ENCODE data around the gene TNIP1. TPM values are rescaled to one million over a fixed set of nuclear protein-coding genes. Genes with fewer than 3 reads are reported as not detected.

Gene TNIP1
- total RNA-seq, 1 donor from 2014 or later: 285 TPM

- intact Hi-C loops (cut with micrococcal nuclease): no loop called here
These were observed 55.6 kb downstream of the TNIP1 start for GRCh38 chr5:151025250-151025606.

DNA sequence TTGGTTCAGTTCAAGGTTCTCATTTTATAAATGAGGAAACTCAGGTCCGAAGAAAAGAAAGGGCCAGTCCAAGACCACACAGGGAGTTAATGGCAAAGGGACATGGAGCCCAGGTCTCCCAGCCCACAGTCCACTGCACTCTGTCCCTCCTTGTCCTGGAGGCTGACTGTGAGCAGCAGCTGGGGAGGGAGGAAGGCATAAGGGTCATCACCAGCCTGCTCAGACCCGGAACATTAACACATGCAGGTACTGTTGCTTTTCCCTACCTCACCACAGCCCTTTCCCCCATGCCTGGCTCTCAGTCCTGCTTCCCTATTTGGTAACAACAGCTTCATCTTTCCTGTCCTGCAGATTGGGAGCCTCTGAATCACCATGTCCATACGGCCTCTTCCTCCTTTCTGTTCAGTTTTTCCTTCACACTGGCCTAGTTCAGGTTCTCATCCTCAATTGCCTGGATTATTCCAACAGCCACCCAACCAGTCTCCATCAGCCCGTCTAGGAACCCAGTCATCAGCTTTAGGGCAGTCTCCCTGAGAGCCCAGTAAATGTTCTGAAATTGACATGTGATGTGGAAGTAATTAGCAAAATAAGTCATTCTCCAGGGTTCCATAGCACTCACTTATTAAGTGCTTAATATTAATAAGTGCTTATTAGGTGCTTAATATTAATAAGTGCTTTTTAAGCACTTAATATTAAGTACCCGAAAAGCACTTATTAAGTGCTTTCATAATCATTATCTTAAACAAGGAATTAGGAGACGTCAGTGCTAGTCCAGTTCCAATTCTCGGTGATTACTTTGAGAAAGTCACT, 56.2 kb downstream of the TNIP1 start:
- intact Hi-C loops (cut with micrococcal nuclease): no loop called here

- intact Hi-C loops (cut with micrococcal nuclease): no loop called here
These were observed 57.2 kb downstream of the TNIP1 start for GRCh38 chr5:151023651-151024050.

GRCh38 chr5:151023047-151023615, 57.7 kb downstream of the TNIP1 start:
- intact Hi-C loops (cut with micrococcal nuclease): no loop called here

- intact Hi-C loops (cut with micrococcal nuclease): no loop called here
These were observed 58.3 kb downstream of the TNIP1 start for GRCh38 chr5:151022511-151023018.

GRCh38 chr5:151021746-151022145, 59.1 kb downstream of the TNIP1 start:
- intact Hi-C loops (cut with micrococcal nuclease): no loop called here

GRCh38 chr5:151020304-151021110, 60.3 kb downstream of the TNIP1 start, which contains the start of gene GPX3:
TSS of gene GPX3 (plus strand) at chr5:151020591. CDS start at chr5:151020655, 64 bp downstream.
- intact Hi-C loops (cut with micrococcal nuclease): no loop called here

DNA sequence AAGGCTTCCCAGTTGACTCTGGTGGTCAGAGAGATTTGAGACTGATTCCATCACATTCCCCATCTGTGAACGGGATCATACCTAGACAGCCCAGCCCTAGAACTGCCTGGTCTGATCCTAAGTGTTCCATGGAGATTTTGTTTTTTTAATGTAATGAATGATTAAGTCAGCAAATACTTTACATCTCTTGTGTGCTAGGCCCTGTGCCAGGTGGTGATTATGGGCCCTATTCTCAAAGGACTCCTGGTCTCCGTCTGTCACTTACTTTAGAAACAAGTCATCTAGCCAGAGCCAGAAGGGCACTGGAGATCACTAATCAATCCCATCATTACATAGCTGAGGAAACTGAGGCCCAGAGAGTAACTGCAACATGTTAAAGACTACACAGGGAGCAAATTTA, 61.5 kb downstream of the TNIP1 start:
- intact Hi-C loops (cut with micrococcal nuclease): no loop called here

GRCh38 chr5:151018846-151019245, 62.0 kb downstream of the TNIP1 start:
- intact Hi-C loops (cut with micrococcal nuclease): no loop called here

DNA sequence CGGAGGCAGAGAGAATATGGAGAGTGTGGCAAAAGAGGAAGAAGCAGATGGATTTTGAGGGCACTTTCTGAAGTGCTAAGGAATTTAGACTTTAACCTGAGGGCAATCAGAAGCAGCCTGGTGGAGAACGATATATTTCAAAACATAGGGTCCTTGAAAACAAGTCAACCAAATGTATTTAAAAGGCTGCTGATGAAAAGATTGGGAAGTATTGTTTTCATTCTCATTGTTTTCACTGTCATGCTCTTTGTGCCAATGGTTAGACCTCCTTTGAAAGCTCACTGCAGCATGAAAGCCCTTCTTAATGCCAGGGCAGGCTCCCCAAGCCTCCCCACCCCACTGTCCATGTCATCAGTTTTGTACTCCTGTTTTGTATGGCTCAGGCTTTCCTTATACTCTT, 62.9 kb downstream of the TNIP1 start:
- intact Hi-C loops (cut with micrococcal nuclease): no loop called here

- intact Hi-C loops (cut with micrococcal nuclease): no loop called here
These were observed 64.1 kb downstream of the TNIP1 start for GRCh38 chr5:151016700-151017099.

DNA sequence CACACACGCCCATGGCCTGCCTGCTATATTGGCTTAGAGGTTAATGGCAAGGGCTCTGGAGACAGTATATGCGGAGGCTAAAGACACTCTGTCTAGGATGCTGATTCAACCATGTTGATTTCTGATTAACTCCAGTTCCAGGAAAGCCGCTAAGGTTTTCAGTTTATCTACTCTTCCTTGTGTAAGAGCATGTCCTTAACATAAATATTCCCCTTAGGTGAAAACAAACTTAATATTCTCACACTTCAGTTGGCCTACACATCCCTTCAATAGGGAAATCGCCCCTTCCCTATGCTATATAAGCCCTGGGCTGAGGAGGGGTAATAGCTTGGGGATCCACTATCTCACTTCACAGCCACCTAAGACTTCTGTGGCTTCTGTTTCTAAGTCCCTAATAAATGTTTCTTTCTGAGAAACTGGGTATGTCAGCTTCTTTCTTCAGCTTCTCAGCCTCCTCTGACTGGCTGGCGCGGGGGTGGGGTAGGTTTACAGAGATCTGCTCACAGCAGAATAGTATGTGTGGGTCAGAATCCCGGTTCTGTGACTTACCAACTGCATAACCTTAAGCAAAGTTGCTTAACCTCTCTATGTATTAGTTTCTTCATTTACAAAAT, 64.8 kb downstream of the TNIP1 start:
- intact Hi-C loops (cut with micrococcal nuclease): no loop called here

DNA sequence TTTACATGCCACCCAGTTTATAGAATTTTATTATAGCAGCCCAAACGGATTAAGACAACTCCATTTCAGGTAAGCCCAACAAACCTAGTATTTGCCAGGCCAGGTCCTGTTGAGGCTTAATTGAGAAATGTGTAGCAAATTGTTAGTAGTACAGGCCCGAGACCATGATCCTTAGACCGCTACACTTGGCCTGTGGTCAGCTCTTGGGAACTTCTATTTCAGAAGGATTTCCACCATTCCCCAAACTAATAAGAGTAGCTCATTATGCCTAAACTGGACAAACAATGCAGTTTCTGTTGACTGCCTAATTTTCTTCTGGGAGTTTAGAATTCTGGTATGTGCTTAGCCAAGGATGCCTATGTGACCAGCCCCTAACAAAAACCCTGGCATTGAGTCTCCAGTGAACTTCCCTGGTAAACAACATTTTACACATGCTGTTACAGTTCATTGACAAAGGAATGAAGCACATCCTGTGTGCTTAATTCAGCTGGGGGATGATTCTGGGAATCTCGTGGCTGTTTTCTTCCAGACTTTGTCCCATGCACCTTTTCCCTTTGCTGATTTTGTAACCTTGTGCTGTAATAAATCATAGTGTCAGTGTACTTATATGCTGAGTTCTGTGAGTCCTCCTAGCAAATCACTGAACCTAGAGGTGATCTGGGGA, 66.0 kb downstream of the TNIP1 start:
- intact Hi-C loops (cut with micrococcal nuclease): no loop called here

DNA sequence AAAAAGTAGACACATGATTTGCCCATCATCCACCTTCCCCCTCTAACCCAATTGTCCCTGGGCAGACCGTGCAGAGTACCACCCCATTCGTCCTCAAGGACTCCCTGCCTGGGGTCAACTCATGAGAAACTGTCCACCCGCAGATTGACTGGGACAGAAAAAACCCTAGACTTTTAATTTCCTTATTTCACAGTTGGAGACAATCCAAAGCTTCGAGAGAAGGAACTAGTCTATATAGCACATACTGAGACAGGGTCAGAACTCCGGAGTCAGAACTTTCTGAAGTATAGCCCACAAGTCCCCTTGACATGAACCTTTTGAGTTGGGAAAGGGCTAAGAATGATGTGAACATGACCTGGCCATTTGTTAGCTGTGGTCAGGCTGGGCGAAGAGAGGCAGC, 68.0 kb downstream of the TNIP1 start:
- intact Hi-C loops (cut with micrococcal nuclease): no loop called here

DNA sequence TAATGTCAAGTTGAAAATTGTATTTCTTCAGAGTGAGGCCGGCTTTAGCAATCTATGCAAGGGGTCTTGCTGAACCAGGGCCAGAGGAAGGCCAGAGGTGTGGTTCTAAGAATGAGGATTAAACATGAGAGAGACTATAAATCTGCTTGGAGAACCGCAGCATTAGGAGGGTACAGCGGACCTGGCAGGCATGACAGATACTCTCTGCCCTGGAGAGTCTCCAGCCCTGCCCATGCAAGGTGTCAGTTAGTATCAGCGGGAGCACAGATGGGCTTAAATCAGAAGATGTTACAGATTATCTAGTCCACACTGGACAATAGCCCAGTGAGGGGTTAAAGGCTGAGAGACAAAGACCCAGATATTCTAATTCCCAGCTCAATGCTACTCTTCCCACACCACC, 71.9 kb downstream of the TNIP1 start:
- intact Hi-C loops (cut with micrococcal nuclease): no loop called here

- intact Hi-C loops (cut with micrococcal nuclease): no loop called here
These were observed 72.7 kb downstream of the TNIP1 start for GRCh38 chr5:151008210-151008491.

DNA sequence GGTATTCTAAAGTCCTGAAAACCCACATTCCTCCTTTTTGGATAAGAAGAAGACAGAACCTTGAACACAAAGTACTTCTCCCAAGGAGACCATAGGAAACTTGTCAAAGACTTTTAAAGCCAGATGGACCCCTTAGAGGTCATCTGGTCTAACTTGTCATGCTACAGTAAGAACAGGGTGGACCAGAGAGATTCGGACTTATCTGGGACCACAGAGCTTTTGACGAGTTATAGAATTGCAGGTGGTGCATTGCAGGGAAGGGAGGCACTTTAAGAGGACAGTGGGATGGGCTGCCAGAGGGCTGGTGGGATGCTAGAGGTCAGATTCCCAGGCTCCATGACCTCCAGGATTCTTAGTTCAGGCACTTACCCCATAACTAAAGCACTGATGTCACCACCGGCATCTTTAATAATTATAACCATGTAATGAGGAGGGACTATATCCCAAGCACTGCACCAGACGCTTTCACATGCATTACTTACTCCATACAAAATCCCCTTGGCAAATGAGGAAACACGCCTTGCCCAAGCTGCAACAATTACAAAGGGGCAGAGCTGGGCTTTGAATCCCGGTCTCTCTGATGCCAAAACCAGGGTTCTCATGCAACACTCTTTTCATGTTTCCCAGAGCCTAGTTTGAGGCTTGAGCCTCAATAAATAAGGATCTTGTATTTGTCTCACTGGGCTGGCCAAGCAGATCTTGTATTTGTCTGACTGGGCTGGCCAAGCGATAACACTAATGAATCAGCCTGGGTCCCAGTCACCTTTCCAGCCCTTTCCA, 73.2 kb downstream of the TNIP1 start:
- intact Hi-C loops (cut with micrococcal nuclease): no loop called here

DNA sequence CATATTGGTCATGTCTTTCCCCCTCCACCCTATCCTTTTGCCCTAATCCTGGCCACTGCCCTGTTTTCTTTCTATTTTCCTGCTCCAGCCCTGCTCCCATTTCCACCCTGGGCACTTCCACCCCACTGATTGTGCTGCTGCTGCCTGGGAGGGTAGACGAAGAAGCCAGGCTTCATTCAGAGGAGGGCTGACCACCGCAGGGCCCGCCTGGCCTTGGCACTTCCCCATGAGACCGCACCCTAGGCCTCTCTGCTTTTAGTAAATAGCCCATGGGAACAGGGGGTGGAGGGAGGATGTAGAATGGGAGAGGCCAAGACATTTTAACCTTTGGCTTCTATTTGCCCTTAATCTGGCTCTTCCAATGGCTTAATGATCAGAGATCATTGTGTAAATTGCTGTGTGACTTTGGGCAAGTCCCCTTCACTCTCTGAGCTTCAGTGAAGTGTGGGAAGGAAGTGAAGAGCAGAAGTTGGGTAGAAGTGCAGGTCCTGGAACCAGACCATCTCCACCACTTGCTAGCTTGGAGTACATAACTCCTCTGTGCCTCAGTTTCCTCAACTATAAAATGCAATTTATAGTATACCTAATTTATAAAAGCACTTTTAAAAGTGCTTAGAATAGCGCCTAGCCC, 74.0 kb downstream of the TNIP1 start:
- intact Hi-C loops (cut with micrococcal nuclease): no loop called here

- intact Hi-C loops (cut with micrococcal nuclease): no loop called here
These were observed 74.8 kb downstream of the TNIP1 start for GRCh38 chr5:151005950-151006576.
